Activated T-cell treated with anti-CD3 and anti-CD28 coated beads for 24 hours (primary cell): Measurements from ENCODE around the gene TRIM71.

ENCODE experiments used
- DNase-seq: peaks from one replicate; pipeline ENCODE4 v3.0.0-alpha.2; 2020; ENCODE audit warnings: low read depth

The TRIM71 gene

GRCh38 chr3:32866533-32866932 lies 48.7 kb downstream of the TRIM71 start:
- no peak for DNase-seq

DNA sequence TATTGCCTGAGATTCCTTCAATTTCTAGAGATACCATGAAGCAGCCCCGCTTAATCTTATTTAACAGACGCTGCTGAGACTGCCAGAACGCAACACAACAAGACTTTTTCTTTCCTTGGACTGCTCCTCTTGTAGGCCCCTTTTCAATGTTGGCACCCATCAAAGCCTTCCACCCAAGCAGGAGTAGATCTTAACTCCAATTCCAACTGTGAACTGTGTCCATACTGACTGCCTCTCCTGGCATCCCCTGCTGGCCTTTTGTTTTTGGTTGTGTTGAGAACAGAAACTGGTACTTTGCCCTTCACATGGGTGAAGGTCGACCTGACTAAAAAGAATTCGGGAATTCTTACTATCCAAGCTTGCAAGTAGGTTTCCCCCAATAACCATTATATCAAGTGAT lies 50.2 kb downstream of the TRIM71 start:
- DNase-seq = no peak

DNA sequence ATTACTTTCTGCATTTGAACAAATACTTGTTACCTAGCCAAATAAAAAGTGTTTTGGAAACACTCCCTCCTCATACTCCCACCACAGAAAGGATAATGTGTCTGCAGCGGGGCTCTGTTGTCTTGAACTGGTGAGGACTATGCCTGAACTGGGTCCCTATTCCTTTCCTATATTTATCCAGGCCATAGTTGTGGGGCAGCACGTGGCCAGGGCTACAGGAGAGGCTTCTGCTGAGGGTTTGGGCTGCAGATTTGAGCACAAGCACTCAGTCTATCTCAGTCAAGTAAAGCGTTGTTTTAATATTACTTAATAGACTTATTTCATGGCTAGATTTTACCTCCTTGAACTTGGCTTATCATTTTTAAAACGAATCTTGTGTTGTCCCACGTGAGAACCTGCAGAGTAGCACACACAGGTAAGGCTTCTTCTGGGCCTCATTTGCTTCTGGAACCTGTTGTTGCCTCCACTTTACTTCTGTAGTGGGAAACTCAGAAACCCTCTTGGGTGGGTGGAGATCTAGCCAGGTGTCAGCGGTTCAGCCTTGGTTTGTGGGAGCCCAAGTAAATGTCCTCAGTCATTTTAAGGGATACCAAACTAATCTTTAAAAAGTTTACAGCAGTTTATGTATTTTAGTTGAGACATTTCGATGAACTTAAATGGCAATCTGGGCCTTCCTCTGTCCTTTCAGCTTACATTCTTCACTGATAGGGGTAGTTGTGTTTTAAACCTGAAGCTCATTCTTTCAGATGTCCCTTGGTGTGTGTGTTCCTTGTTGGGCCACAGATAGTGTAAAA lies 51.1 kb downstream of the TRIM71 start:
- DNase-seq = no peak

GRCh38 chr3:32869513-32870047 lies 51.8 kb downstream of the TRIM71 start:
- no peak for DNase-seq

DNA sequence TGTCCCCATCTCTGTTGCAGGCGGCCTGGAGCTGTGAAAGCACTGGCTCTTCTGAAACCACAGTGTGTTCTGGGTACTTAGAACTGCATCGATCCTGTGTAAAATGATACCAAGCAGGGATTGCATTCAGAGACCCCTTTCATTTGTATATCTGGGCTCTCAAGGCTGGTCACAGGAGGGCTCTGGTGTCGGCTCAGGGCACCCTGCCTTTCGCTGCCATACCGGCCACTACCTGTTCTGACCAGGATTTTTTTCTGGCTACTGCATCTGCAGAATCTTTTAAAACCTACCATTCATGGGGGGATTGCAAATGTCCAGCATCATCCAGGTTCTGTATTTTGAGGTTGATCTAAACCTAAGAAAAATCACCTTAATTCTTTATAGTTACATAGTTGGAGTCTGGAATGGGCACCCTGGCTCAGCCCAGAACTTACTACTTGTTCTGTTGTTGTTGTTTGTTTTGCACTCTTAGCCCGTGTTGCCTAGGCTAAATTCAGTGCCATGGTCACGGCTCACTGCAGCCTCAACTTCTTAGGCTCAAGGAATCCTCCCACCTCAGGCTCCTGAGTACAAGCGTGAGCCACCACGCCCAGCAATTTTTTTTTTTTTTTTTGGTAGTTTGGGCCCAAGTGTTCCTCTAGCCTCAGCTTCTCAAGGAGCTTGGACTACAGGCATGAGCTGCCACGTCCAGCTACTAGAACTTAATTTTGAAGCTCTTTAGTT lies 52.7 kb downstream of the TRIM71 start:
- DNase-seq = no peak

DNA sequence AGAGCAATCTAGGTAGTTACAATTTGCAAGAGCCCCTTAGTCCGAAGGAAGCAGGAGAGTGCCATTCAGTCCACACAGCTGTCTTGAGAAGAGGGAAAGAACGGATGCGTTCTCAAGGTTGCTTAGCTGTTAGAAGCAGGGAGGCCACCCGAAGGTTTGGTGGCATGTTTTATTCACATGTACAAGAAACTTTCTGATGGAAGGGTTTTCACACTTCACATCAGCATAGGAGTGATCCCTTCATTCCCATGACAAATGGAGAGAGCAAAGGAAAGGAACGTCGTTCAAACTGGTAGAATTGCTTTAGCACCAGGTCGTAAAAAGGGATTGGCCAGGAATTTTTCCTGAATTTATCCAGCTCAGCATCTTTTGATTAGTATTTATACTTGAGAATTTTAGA lies 53.5 kb downstream of the TRIM71 start:
- DNase-seq = no peak

- DNase-seq = no peak
Observed at GRCh38 chr3:32872487-32873382, 54.9 kb downstream of the TRIM71 start.

GRCh38 chr3:32873531-32874130 lies 55.8 kb downstream of the TRIM71 start:
- no peak for DNase-seq

DNA sequence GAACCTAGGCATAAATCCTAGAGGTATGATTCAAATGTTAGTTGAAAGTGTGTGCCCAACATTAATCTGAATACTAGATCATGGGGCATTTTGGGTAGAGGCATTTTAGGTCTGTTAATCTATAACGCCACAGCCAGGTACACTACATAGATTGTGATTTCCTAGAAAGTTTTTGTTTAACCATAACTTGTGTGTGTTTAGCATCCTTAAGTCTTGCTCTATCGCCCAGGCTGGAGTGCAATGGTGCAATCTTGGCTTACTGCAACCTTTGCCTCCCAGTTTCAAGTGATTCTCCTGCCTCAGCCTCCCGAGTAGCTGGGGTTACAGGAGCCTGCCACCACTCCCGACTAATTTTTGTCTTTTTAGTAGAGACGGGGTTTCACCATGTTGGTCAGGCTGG lies 59.1 kb downstream of the TRIM71 start:
- no peak for DNase-seq

- no peak for DNase-seq
Observed at GRCh38 chr3:32877598-32877997, 59.8 kb downstream of the TRIM71 start.

DNA sequence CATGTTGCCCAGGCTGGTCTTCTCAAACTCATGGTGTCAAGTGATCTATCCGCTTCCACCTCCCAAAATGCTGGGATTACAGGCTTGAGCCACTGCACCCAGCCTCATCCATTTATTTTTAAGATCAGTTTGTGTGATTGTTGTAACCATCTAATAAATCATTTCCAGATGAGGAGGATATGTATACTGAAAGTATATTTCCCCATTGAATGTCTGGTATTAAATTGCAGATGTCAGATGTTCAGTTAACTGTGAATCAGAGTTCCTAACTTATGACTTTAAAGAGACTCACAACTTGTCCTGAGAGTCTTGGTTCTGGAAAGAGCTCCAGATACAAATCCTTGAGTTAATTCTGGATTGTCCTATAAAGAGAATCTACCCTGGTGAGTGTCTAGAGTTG lies 62.4 kb downstream of the TRIM71 start:
- no peak for DNase-seq

DNA sequence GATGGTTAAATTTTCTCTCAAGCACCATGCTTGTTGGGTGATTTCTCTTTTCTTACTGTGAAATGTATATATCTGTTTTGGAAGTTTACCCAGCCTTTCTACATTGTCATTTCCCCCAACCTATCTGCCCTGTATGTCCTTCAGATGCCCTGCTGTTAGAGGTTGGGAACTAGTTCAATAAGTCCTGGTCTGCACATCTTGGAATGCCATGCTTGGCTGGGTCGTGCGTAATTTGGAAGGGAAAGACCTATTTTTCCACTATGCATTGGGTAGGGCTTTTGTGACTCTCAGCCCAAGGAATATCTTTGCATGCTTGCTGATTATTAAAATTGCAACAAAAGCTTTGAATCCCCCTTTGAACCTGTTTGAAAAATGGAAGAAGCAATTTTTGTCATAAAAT lies 63.8 kb downstream of the TRIM71 start:
- no peak for DNase-seq

- DNase-seq = no peak
Observed at GRCh38 chr3:32882189-32882588, 64.4 kb downstream of the TRIM71 start.

DNA sequence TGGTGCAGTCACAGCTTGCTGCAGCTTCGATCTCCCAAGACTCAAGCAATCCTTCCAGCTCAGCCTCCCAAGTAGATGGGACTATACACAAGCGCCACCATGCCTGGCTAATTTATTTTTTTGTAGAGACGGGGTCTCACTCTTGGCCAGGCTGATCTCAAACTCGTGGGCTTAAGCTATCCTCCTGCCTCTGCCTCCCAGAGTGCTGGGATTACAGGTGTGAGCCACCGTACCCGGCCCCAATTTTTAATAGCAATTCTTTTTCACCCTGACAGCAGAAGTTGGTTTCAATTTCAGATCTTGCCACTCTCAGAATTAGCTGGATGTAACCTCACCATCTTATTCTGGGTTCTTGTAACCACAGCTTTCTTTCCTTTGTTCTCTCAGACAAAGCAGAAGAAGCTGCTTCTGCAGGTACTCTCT lies 64.8 kb downstream of the TRIM71 start:
- DNase-seq = no peak

GRCh38 chr3:32883817-32884216 lies 66.0 kb downstream of the TRIM71 start:
- DNase-seq = no peak

GRCh38 chr3:32884591-32884990 lies 66.8 kb downstream of the TRIM71 start:
- DNase-seq = no peak

DNA sequence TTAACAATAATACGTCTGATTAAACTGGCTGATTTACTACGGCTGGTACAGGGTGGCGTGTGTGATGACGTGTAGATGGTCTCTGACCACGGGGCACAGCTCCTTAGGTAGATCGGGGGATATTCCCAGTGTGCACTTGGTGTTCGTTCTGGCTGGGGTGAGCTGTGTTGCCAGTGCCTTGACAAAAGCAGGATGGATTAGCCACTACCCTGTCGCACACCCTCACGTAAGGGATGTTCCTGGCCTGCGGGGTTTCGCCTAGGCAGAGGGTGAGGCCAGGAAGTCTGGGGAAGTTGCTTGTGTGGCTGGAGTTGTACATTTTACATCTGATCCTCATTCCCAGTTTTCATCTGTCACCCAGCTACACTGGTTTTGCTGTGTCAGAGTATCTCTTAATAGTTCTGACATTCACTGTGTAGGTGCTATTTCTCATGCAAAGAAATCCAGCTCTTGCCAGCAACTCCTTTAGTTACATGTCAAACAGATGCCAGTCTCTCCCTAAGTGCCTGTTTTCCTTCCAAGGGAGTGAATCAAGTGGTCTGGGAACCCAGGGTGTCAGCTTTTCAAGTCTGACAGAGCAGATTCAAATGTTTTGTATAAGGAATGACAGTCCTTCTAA lies 67.6 kb downstream of the TRIM71 start:
- DNase-seq = no peak

GRCh38 chr3:32886296-32886695 lies 68.5 kb downstream of the TRIM71 start:
- DNase-seq = no peak

DNA sequence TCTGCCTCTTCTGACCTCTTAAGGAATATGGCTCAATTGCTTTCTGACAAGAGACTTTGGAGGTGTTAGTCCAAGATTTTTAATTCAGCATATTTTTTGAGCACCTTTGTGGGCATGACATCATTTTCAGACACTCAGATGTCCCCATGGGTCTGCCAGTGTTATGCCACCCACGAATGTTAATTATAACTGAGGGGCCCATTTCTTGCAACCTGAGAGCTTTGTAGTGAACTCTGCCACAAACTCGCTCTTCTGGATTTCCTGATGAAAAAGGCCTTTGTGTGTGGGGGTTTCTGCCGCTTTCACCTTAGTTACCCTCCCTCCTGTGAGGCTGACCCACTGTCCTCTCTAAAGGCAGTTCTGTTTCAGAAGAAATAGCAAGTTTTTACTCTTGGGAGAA lies 69.1 kb downstream of the TRIM71 start:
- DNase-seq = no peak

DNA sequence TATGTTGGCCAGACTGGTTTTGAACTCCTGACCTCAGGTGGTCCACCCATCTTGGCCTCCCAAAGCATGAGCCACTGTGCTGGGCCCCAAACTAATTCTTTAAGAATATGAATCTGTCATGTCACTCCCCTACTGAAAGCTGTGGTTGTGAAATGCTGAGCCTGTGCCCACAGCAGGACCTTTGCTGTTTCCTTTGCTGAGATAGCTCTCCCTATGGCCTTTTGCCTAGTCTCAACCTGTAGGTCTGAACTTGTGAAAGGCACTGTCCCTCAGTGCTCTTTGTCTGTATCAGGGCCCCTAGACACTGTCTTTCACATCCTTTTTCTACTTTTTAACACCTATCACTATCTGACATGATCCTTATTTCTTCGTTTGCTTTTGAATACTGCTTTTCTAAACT lies 70.9 kb downstream of the TRIM71 start:
- DNase-seq = no peak
